T-helper 2 cell treated with Interferon-gamma antibody and Interleukin-4, amounts not matched to agents 5 μg/mL and 100 μg/mL, for 36 hours (primary cell): ENCODE measurements around the gene INSYN1.

Experiments used
- DNase-seq: peaks from one replicate; pipeline ENCODE4 v3.0.0; 2021; ENCODE audit warnings: low spot score
- H3K27ac Mint-ChIP-seq: one replicate; pipeline ENCODE4 v1.8.0; 2021; ENCODE audit warnings: mild to moderate bottlenecking, mixed read lengths
- H3K27me3 Mint-ChIP-seq: one replicate; pipeline ENCODE4 v1.8.0; 2021; ENCODE audit warnings: low read depth, mixed read lengths
- H3K36me3 Mint-ChIP-seq: one replicate; pipeline ENCODE4 v1.8.0; 2021; ENCODE audit warnings: low read depth, mixed read lengths
- H3K4me1 Mint-ChIP-seq: one replicate; pipeline ENCODE4 v1.8.0; 2021; ENCODE audit warnings: low read depth, mixed read lengths
- H3K4me3 Mint-ChIP-seq: one replicate; pipeline ENCODE4 v1.8.0; 2022; ENCODE audit warnings: mild to moderate bottlenecking, moderate library complexity, mixed read lengths
- H3K9me3 Mint-ChIP-seq: one replicate; pipeline ENCODE4 v1.8.0; 2021; ENCODE audit warnings: mixed read lengths

Gene INSYN1

GRCh38 chr15:73687351-73687750 is 65.8 kb downstream of the INSYN1 start:
- no peak for DNase-seq
- Mint-ChIP-seq H3K27me3 (peaks cover 37% of the 10 kb centered on the region), H3K4me3 (no peak overlapping the region), H3K27ac (no peak overlapping the region), H3K4me1 (peaks cover 7% of the 10 kb centered on the region), H3K36me3 (no peaks in the 10 kb centered on the region), H3K9me3 (no peaks in the 10 kb centered on the region)

DNA sequence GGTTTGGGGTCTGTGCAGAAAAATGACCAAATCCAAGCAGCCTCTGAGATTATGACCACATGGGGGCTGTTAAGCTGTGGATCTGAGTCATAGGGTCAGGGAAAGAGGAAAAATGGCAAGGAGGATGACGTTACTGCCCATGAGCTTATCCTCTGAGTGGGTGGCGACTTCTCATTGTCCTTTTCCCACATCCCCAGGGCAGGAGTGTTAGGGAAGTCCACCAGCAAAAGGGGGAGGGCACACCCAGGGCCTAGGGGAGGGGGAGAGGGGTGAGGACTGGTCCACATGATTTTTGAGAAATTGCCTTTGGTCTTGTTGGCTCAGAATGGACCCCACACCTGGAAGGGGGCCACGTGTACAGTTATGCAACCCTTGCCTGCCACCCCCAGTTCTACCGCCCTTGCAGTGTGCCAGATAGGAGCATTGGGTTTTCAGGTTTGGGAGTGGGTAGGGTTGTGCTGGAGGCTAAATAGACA is 66.3 kb downstream of the INSYN1 start:
- peaks cover 41% of the 10 kb centered on the region for H3K27me3 Mint-ChIP-seq
- H3K27ac Mint-ChIP-seq = no peak overlapping the region
- peaks cover 7% of the 10 kb centered on the region for H3K4me1 Mint-ChIP-seq
- DNase-seq = no peak
- no peaks in the 10 kb centered on the region for H3K9me3 Mint-ChIP-seq
- H3K4me3 Mint-ChIP-seq = no peak overlapping the region
- H3K36me3 Mint-ChIP-seq = no peaks in the 10 kb centered on the region

DNA sequence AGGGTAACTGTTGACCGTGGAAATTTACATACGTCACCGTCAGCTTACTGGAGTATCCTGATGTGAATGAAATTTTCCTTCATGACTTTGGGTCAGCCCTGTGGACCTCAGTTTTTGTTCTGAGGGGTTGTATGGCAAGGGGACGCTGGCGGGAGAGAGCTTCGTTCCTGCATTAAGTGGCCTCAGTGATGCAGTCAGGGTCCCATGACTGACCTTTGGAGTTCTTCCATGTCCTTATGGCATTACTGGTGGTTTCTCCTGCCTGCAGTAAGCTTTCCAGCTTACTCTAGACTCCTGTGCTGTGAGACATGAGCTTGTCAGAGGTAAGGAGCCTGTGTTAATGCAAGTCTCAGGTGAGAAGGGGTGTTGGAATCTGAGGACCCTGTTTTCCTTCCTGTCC is 67.2 kb downstream of the INSYN1 start:
- Mint-ChIP-seq H3K4me3 (no peak overlapping the region), H3K9me3 (no peaks in the 10 kb centered on the region), H3K27me3 (peaks cover 45% of the 10 kb centered on the region), H3K27ac (no peak overlapping the region), H3K4me1 (peaks cover 7% of the 10 kb centered on the region), H3K36me3 (no peaks in the 10 kb centered on the region)
- no peak for DNase-seq
